ENCODE results near the gene ZBTB20.

Gene ZBTB20

GRCh38 chr3:115085197-115085865 lies 61.8 kb downstream of the ZBTB20 start:
- DNase-seq: no peak

GRCh38 chr3:115084686-115085085 lies 62.4 kb downstream of the ZBTB20 start:
- DNase-seq: no peak

- DNase-seq: peak; percentile 25
These were observed 64.8 kb downstream of the ZBTB20 start for GRCh38 chr3:115082260-115082659.

GRCh38 chr3:115081444-115081843 lies 65.6 kb downstream of the ZBTB20 start:
- DNase-seq: no peak

GRCh38 chr3:115077501-115078250 lies 69.4 kb downstream of the ZBTB20 start:
- no peak for DNase-seq

GRCh38 chr3:115074502-115074901 lies 72.6 kb downstream of the ZBTB20 start:
- no peak for DNase-seq

GRCh38 chr3:115072265-115073021 lies 74.6 kb downstream of the ZBTB20 start:
- no peak for DNase-seq

GRCh38 chr3:115071601-115072000 lies 75.5 kb downstream of the ZBTB20 start:
- no peak for DNase-seq

GRCh38 chr3:115071166-115071565 lies 75.9 kb downstream of the ZBTB20 start:
- no peak for DNase-seq

- DNase-seq: no peak
These were observed 78.3 kb downstream of the ZBTB20 start for GRCh38 chr3:115068799-115069198.

GRCh38 chr3:115062412-115062956 lies 84.6 kb downstream of the ZBTB20 start:
- no peak for DNase-seq

GRCh38 chr3:115062009-115062408 lies 85.1 kb downstream of the ZBTB20 start:
- DNase-seq: no peak

GRCh38 chr3:115052906-115053305 lies 94.2 kb downstream of the ZBTB20 start:
- no peak for DNase-seq

- no peak for DNase-seq
These were observed 104.7 kb downstream of the ZBTB20 start for GRCh38 chr3:115042351-115042750.

- DNase-seq: peak; percentile 62
These were observed 106.3 kb downstream of the ZBTB20 start for GRCh38 chr3:115040673-115041286.

GRCh38 chr3:115040246-115040645 lies 106.8 kb downstream of the ZBTB20 start:
- no peak for DNase-seq

GRCh38 chr3:115038817-115039216 lies 108.3 kb downstream of the ZBTB20 start:
- no peak for DNase-seq

- DNase-seq: no peak
These were observed 124.2 kb downstream of the ZBTB20 start for GRCh38 chr3:115022835-115023398.

GRCh38 chr3:115022199-115022598 lies 124.9 kb downstream of the ZBTB20 start:
- no peak for DNase-seq

- DNase-seq: no peak
These were observed 126.0 kb downstream of the ZBTB20 start for GRCh38 chr3:115021061-115021460.

- no peak for DNase-seq
These were observed 127.2 kb downstream of the ZBTB20 start for GRCh38 chr3:115019900-115020299.

GRCh38 chr3:115018694-115019093 lies 128.4 kb downstream of the ZBTB20 start:
- no peak for DNase-seq

GRCh38 chr3:115007966-115008365 lies 139.1 kb downstream of the ZBTB20 start:
- DNase-seq: no peak

All from hematopoietic multipotent progenitor cell treated with erythropoietin and hydrocortisone succinate and interleukin-3 and kit ligand, for 8 days (in vitro differentiated cells).